ENCODE results near the gene ZNF813.
"Not testable (repeated sequence)": the region's sequence is repeated elsewhere in the genome, so short reads cannot be mapped to it uniquely, and the experiment has no call there.

ZNF813 gene

GRCh38 chr19:53455828-53456227 lies 11.7 kb upstream of the ZNF813 start:
- TF ChIP-seq CTCF (IDR thresholded peaks at IDR 0.05), result no peak
- DNase-seq (ENCODE audit: low spot score), result no peak
- no peak overlapping the region for H3K4me3 ChIP-seq
- no peak overlapping the region for H3K27ac ChIP-seq

- not testable (repeated sequence) for H3K4me3 ChIP-seq; DNase-seq (ENCODE audit: low spot score); H3K27ac ChIP-seq
These were observed 7.3 kb upstream of the ZNF813 start for GRCh38 chr19:53460131-53460721.

DNA sequence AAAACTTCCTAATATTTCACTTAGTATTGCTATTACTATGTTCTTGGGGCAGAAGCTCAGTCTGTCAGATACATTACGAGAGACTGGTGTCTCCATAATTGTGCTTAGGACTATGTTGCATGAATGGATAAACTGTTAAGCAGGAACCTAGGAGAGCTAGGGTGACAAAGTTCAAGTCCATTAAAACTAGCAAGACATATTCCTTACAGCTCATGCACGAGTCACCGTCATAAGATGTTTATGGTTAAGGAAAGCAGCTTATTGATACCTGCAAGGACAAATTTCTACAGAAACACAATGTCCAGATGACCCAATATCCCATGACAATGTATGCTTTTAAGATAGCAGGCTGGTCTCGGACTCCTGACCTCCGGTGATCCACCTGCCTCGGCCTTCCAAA lies 5.7 kb upstream of the ZNF813 start:
- no peak for DNase-seq (ENCODE audit: low spot score)
- H3K27ac ChIP-seq, result no peak overlapping the region
- no peak overlapping the region for H3K4me3 ChIP-seq
- no peak for TF ChIP-seq CTCF (IDR thresholded peaks at IDR 0.05)

- Histone ChIP-seq H3K27ac (no peak overlapping the region), H3K4me3 (no peak overlapping the region)
- TF ChIP-seq CTCF (IDR thresholded peaks at IDR 0.05), result no peak
- no peak for DNase-seq (ENCODE audit: low spot score)
These were observed 4.7 kb upstream of the ZNF813 start for GRCh38 chr19:53462861-53463260.

GRCh38 chr19:53463263-53463662 lies 4.3 kb upstream of the ZNF813 start:
- DNase-seq (ENCODE audit: low spot score), result no peak
- no peak overlapping the region for H3K4me3 ChIP-seq
- no peak overlapping the region for H3K27ac ChIP-seq
- no peak for TF ChIP-seq CTCF (IDR thresholded peaks at IDR 0.05)

GRCh38 chr19:53466726-53467484 lies 628 bp upstream of the ZNF813 start:
- peak overlapping the region; percentile 78 for H3K4me3 ChIP-seq
- no peak for TF ChIP-seq CTCF (IDR thresholded peaks at IDR 0.05)
- H3K27ac ChIP-seq, result peak overlapping the region in 1 of 2 donors; percentile 39
- DNase-seq (ENCODE audit: low spot score), result peak; percentile 78

DNA sequence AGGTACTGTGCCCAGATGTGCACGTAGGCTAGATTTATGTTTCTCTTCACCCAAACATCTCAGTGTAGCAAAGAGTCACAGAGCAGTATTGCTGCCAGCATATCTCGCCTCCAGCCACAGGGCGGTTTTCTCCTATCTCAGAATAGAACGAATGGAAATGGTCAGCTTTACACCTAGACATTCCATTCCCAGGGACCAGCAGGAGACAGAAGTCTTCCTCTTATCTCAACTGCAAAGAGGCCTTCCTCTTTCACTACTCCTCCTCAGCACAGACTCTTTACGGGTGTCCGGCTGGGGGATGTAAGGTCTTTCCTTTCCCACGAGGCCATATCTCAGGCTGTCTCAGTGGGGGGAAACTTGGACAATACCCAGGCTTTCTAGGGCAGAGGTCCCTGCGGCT lies 1.1 kb downstream of the ZNF813 start:
- not testable (repeated sequence) for DNase-seq (ENCODE audit: low spot score); H3K27ac ChIP-seq
- peak overlapping the region; percentile 78 for H3K4me3 ChIP-seq

- Histone ChIP-seq H3K4me3 (no peak overlapping the region), H3K27ac (no peak overlapping the region)
- no peak for DNase-seq (ENCODE audit: low spot score)
- no peak for TF ChIP-seq CTCF (IDR thresholded peaks at IDR 0.05)
These were observed 4.4 kb downstream of the ZNF813 start for GRCh38 chr19:53471916-53472315.

DNA sequence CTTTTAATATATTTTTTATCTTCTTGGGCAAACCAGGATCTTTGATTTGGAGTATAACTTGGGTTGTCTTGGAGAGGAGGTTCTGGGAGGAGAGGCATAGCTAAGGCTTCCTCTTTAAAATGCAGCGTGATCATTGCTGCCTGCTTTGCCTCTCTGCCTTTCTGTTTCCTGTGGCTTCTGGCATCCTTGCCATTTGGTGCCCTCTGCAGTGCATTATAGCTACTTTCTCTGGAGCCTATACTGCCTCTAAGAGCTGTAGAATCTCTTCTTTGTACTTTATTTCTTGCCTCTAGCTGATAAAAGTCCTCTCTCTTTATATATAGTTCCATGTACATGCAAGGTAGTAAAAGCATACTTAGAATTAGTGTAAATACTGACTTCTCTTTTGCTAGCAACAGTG lies 7.3 kb downstream of the ZNF813 start:
- not testable (repeated sequence) for DNase-seq (ENCODE audit: low spot score); H3K27ac ChIP-seq; H3K4me3 ChIP-seq

DNA sequence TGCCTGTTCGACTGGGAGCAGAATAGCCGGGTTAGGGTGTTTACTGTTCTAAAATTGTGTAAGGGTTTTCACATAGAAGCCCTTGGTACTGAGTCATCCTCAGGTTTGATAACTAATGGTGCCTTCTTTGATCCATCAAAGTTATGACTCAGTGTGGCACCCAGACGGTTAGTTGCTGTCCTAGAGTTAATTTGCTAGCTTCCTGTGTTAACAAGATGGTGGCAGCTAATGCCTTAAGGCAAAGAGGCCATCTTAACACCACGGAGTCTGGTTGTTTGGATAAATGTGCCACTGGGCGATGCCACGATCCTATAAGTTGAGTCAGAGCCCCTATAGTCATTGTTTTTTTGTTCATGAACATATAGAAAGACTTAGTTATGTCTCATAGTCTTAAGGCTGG lies 7.9 kb downstream of the ZNF813 start:
- not testable (repeated sequence) for H3K27ac ChIP-seq; DNase-seq (ENCODE audit: low spot score); H3K4me3 ChIP-seq

DNA sequence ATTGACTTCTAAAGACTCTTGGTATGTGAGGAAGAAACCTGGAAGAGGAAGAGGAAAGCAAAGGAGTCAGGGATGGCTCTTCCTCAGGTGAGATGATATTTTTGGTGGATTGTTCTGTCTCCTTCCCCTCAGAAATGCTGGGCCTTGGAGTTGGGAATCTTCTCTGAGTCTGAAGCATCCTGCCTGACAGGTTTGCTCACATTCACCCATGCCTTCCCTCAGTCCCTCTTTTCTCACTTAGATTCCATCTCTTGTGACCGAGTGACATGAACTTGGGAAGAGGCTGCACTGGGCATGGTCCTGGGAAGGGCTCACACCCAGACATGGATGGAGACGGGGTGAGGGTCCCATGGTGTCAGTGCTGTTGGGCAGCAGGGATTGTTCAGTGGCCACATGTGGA lies 16.2 kb downstream of the ZNF813 start:
- DNase-seq (ENCODE audit: low spot score); H3K4me3 ChIP-seq; H3K27ac ChIP-seq: not testable (repeated sequence)
